ENCODE data around the gene SPEM3.

Gene SPEM3

DNA sequence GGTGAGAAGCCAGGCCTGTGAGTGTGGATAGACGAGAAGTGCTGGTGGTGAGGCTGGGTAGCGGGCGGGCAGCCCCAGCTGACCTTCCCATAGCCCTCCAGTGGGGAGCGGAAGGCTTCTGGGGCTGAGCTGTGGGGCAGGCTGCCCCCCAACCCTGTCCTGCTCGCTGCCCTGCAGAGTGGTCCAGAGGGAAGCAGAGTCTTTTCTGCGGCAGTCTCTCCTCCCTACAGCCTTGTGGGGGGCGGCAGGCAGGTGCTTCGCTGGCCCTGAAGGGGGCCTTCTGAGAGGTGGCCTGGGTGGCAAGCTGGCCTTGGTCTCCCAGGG is 17.3 kb upstream of the SPEM3 start:
- no peak overlapping the region for H3K4me3 ChIP-seq (ENCODE audit: control insufficient read depth, low read depth, low read length)
- DNase-seq (ENCODE audit: low read depth), result no peak
- TF ChIP-seq, protein P1, sequence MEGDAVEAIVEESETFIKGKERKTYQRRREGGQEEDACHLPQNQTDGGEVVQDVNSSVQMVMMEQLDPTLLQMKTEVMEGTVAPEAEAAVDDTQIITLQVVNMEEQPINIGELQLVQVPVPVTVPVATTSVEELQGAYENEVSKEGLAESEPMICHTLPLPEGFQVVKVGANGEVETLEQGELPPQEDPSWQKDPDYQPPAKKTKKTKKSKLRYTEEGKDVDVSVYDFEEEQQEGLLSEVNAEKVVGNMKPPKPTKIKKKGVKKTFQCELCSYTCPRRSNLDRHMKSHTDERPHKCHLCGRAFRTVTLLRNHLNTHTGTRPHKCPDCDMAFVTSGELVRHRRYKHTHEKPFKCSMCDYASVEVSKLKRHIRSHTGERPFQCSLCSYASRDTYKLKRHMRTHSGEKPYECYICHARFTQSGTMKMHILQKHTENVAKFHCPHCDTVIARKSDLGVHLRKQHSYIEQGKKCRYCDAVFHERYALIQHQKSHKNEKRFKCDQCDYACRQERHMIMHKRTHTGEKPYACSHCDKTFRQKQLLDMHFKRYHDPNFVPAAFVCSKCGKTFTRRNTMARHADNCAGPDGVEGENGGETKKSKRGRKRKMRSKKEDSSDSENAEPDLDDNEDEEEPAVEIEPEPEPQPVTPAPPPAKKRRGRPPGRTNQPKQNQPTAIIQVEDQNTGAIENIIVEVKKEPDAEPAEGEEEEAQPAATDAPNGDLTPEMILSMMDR (IDR thresholded peaks at IDR 0.05; ENCODE audit: control insufficient read depth, insufficient read depth, low read depth, low read length, missing control alignments), result no peak

DNA sequence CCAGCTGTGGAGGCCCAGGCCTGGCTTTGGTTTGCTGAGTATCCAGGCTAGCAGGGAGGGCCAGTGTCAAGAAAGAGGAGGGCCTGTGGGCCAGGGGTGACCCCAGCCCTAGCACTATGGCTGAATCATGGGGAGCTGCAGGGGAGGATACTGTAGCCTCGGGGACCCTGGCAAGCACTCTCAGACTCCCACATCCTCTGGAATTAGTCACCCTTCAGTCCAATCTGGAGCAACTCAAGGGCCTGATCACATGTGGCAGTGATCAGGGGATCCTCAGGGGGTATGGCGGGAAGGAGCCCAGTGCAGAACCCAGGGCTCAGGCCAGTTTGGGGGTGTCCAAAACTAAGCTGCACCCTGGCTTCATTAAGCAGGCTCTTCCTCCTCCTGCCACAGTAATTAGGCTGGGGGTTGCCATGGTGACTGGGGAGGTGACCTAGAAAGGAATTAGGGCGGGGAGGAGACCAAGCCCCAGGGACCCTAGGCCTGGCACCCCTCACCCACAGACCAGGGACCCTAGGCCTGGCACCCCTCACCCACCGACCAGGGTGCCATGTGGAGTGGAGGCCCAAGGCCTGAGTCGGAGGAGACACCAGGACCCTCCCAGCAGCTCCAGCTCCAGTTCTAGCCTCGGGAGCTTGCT is 15.2 kb upstream of the SPEM3 start:
- DNase-seq (ENCODE audit: low read depth), result peak; percentile 37
- TF ChIP-seq, protein P1 (IDR thresholded peaks at IDR 0.05; ENCODE audit: control insufficient read depth, insufficient read depth, low read depth, low read length, missing control alignments), result no peak
- no peak overlapping the region for H3K4me3 ChIP-seq (ENCODE audit: control insufficient read depth, low read depth, low read length)

DNA sequence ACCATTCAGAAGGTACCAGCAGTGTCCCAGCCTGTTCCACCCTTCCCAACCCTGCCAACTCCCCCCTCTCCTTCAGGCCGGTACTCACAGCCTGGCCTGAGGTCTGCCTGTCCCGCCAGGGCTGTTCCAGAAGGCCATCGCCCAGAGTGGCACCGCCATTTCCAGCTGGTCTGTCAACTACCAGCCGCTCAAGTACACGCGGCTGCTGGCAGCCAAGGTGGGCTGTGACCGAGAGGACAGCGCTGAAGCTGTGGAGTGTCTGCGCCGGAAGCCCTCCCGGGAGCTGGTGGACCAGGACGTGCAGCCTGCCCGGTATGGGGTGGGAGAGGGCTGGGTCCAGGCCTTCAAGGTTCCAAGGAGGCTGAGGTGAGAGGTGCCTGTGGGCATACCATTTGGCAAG is 13.8 kb upstream of the SPEM3 start:
- no peak overlapping the region for H3K4me3 ChIP-seq (ENCODE audit: control insufficient read depth, low read depth, low read length)
- TF ChIP-seq, protein P1 (IDR thresholded peaks at IDR 0.05; ENCODE audit: control insufficient read depth, insufficient read depth, low read depth, low read length, missing control alignments), result no peak
- no peak for DNase-seq (ENCODE audit: low read depth)

DNA sequence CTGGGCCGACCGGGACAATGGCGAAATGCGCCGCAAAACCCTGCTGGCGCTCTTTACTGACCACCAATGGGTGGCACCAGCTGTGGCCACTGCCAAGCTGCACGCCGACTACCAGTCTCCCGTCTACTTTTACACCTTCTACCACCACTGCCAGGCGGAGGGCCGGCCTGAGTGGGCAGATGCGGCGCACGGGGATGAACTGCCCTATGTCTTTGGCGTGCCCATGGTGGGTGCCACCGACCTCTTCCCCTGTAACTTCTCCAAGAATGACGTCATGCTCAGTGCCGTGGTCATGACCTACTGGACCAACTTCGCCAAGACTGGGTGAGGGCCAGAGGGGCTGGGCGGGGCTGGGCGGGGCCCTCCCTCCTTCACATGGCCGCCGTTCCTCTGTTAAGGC is 12.9 kb upstream of the SPEM3 start:
- no peak overlapping the region for H3K4me3 ChIP-seq (ENCODE audit: control insufficient read depth, low read depth, low read length)
- TF ChIP-seq, protein P1 (IDR thresholded peaks at IDR 0.05; ENCODE audit: control insufficient read depth, insufficient read depth, low read depth, low read length, missing control alignments), result no peak

DNA sequence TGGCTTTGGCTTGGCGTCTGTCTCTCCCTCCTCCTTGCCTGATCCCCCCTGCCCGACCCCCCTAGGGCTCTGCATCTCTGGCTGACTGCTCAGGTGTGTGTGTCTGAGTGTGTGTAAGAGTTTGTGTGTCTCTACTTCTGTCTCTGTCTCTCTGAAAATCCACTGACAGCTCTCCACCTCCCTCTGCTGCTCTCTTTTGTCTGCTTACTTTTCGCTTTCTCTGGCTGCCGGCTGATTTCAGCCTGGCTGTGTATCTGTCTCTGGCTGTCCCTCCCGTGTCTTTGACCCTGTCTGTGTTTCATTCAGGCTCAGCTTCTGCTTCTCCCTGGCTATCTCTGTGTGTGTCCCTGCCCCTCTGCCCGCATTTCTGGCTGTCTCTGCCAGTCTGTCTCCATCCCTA is 12.3 kb upstream of the SPEM3 start:
- H3K4me3 ChIP-seq (ENCODE audit: control insufficient read depth, low read depth, low read length), result no peak overlapping the region

More for the DNA sequence above, 12.9 kb upstream of the SPEM3 start:
- DNase-seq (ENCODE audit: low read depth), result no peak

DNA sequence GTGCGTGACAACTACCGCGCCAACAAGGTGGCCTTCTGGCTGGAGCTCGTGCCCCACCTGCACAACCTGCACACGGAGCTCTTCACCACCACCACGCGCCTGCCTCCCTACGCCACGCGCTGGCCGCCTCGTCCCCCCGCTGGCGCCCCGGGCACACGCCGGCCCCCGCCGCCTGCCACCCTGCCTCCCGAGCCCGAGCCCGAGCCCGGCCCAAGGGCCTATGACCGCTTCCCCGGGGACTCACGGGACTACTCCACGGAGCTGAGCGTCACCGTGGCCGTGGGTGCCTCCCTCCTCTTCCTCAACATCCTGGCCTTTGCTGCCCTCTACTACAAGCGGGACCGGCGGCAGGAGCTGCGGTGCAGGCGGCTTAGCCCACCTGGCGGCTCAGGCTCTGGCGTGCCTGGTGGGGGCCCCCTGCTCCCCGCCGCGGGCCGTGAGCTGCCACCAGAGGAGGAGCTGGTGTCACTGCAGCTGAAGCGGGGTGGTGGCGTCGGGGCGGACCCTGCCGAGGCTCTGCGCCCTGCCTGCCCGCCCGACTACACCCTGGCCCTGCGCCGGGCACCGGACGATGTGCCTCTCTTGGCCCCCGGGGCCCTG is 11.5 kb upstream of the SPEM3 start:
- DNase-seq (ENCODE audit: low read depth), result no peak
- H3K4me3 ChIP-seq (ENCODE audit: control insufficient read depth, low read depth, low read length), result no peak overlapping the region
- TF ChIP-seq, protein P1 (IDR thresholded peaks at IDR 0.05; ENCODE audit: control insufficient read depth, insufficient read depth, low read depth, low read length, missing control alignments), result no peak

More for the DNA sequence above, 12.3 kb upstream of the SPEM3 start:
- no peak for DNase-seq (ENCODE audit: low read depth)
- TF ChIP-seq, protein P1 (IDR thresholded peaks at IDR 0.05; ENCODE audit: control insufficient read depth, insufficient read depth, low read depth, low read length, missing control alignments), result no peak

Data from AG09309 (cell line).